Heart right ventricle (tissue), 16 donors: ENCODE measurements around the gene HNRNPM. TPM values are rescaled to one million over a fixed set of nuclear protein-coding genes. Genes with fewer than 3 reads are reported as not detected.

Experiments
- ATAC-seq, 8 donors: fragments of 200-7000 bp; cut with Tn5 transposase; one replicate each; pipeline ENCODE4 v1.9.1; 2020; ENCODE audit warnings: mild to moderate bottlenecking in 8 of 8, moderate library complexity in 8 of 8, moderate number of reproducible peaks in 1 of 8
- DNase-seq, 2 donors: peaks; one replicate each; pipeline ENCODE4 v3.0.0-alpha.2; 2020
- H3K27ac ChIP-seq, 10 donors: fragments of 200-600 bp; sonication (generic) in 2 of 10; one replicate each; pipeline versions ENCODE4 v1.5.0 to v1.8.0; 2020 to 2022; ENCODE audit warnings: mild to moderate bottlenecking in 3 of 10
- H3K27me3 ChIP-seq, 7 donors: fragments of 200-600 bp; one replicate each; pipeline ENCODE4 v1.8.0; 2021 to 2022; ENCODE audit warnings: mild to moderate bottlenecking in 2 of 7
- H3K36me3 ChIP-seq, 9 donors: fragments of 200-600 bp; sonication (generic) in 1 of 9; one replicate each; pipeline versions ENCODE4 v1.5.0 to v1.8.0; 2020 to 2022; ENCODE audit warnings: mild to moderate bottlenecking in 2 of 9
- H3K4me1 ChIP-seq, 9 donors: fragments of 200-600 bp; sonication (generic) in 1 of 9; one replicate each; pipeline versions ENCODE4 v1.5.0 to v1.8.0; 2020 to 2022; ENCODE audit warnings: mild to moderate bottlenecking in 4 of 9
- H3K4me3 ChIP-seq, 10 donors: fragments of 200-600 bp; sonication (generic) in 2 of 10; one replicate each; pipeline versions ENCODE4 v1.5.0 to v1.8.0; 2020 to 2022; ENCODE audit warnings: mild to moderate bottlenecking in 7 of 10, moderate library complexity in 2 of 10
- H3K9me3 ChIP-seq, 11 donors: fragments of 200-600 bp in 10 of 11; sonication (generic) in 2 of 11; one replicate each; pipeline versions ENCODE4 v1.5.0 to v1.8.0; 2013 to 2022; ENCODE audit warnings: mild to moderate bottlenecking in 2 of 11, control low read depth in 1 of 11, moderate library complexity in 1 of 11
- CTCF ChIP-seq, 9 donors: fragments of 200-600 bp; sonication (generic) in 2 of 9; IDR thresholded peaks; one replicate each; pipeline versions ENCODE4 v1.5.0 to v1.8.0; 2021 to 2022; ENCODE audit warnings: antibody characterized with exemption in 9 of 9, mild to moderate bottlenecking in 5 of 9, moderate library complexity in 1 of 9
- WGBS, 2 donors: extraction: QIAGEN DNeasy Blood & Tissue Kit; methylation state at CpG; one replicate each; pipeline ENCODE4 v1.1.7; 2013; ENCODE audit warnings: inconsistent platforms in 1 of 2; 5-methylcytosine and 5-hydroxymethylcytosine counted together
- intact Hi-C, 10 donors: fragments of 100-400 bp; cut with DNase I; formaldehyde crosslinking; loops; one replicate each; pipeline versions ENCODE4 v1.11.1 to v1.14.2; 2022
- polyA plus RNA-seq, 2 donors: library from polyadenylated mRNA; stranded (reverse); fragments of 200-250 nt; gene quantifications; one replicate each; pipeline ENCODE4 v1.2.3, GENCODE V29; 2013
- total RNA-seq, 10 donors: library from RNA; stranded (reverse); fragmentation: NEBNext Ultra II Directional in 3 of 10; extraction: Animal tissue kit (Norgen Biotek cat#: 25700) in 3 of 10; gene quantifications; one replicate each; pipeline versions ENCODE4 v1.2.1 to v1.2.4, GENCODE V29; 2021 to 2023
- donor health status: Arrhythmogenic right ventricular cardiomyopathy.
- donor health status: ischemic (EF 13 %, LVEDD 7.1; RV severe dilation, severe dysfunction).
- donor health status: healthy with polysubstance abuse.
- donor health status: DM: no; HTN: yes; CAD: no.
- donor health status: DM: no; HTN: no; CAD: no.
- donor health status: ischemic (EF 25% LVEDD 6.9; RV normal size, moderate dysfunction).
- donor health status: ischemic (EF 25% LVEDD 5.7; RV mildly dilated, moderate dysfunction).
- donor health status: healthy.
- donor health status: DM: yes; HTN: yes; CAD: no.
- donor health status: Ischemic cardiomyopathy.
- donor health status: ischemic (EF 35%, LVEDD 5.7; RV mildly dilated, moderate dysfunction).
- donor health status: nonischemic (EF 11% LVEDD 7.7; RV severe dilation, severe dysfunction).
- donor health status: DM: yes; HTN: yes; CAD: no.
- donor health status: PGD.
- donor health status: ischemic (EF 29% LVEDD 5.4; RV normal size, mild dysfunction).
- donor health status: nonischemic (EF 23%, LVEDD 6.1; RV moderate dilation, normal function).

Gene HNRNPM
- total and polyA plus RNA-seq, 12 donors: 48.5 to 127 (median 93.9) TPM

- no peak for TF ChIP-seq CTCF (IDR thresholded peaks at IDR 0.05)
- Histone ChIP-seq H3K27me3 (no peaks in the 10 kb centered on the region), H3K4me3 (no peak overlapping the region), H3K36me3 (peaks cover 0 to 93% (median 34%) of the 10 kb centered on the region in 9 donors), H3K4me1 (peaks cover 31 to 70% (median 62%) of the 10 kb centered on the region in 9 donors), H3K27ac (no peak overlapping the region), H3K9me3 (no peaks in the 10 kb centered on the region)
- ATAC-seq (no peak), DNase-seq (no peak)
- 72 to 77% methylated on average over 14 of the region's 14 CpGs for WGBS, 2 donors
- intact Hi-C loops: loop anchor here in 2 of 10 donors (5.0 to 10.0 kb wide), 2 partner anchors 47 to 860 kb away; partner anchors contain the start of genes MARCHF2 (in 1 of the 2) and ZNF559 (in 1 of the 2)
Observed at GRCh38 chr19:8461891-8462290, 17.1 kb downstream of the HNRNPM start.

- DNase-seq (no peak), ATAC-seq (no peak)
- H3K4me1 ChIP-seq: peaks cover 26 to 63% (median 55%) of the 10 kb centered on the region in 9 donors
- intact Hi-C loops: loop anchor here in 2 of 10 donors (5.0 to 10.0 kb wide), 2 partner anchors 48 to 860 kb away; partner anchors contain the start of genes MARCHF2 (in 1 of the 2) and ZNF559 (in 1 of the 2)
- no peak overlapping the region for H3K27ac ChIP-seq
- H3K27me3 ChIP-seq: no peaks in the 10 kb centered on the region
- H3K4me3 ChIP-seq: no peak overlapping the region
- TF ChIP-seq CTCF (IDR thresholded peaks at IDR 0.05): no peak
- WGBS, 2 donors: 75 to 79% methylated on average over 5 of the region's 5 CpGs
- H3K36me3 ChIP-seq: peaks cover 0 to 93% (median 41%) of the 10 kb centered on the region in 9 donors
- no peaks in the 10 kb centered on the region for H3K9me3 ChIP-seq
Observed at GRCh38 chr19:8462571-8462970, 17.8 kb downstream of the HNRNPM start.

DNA sequence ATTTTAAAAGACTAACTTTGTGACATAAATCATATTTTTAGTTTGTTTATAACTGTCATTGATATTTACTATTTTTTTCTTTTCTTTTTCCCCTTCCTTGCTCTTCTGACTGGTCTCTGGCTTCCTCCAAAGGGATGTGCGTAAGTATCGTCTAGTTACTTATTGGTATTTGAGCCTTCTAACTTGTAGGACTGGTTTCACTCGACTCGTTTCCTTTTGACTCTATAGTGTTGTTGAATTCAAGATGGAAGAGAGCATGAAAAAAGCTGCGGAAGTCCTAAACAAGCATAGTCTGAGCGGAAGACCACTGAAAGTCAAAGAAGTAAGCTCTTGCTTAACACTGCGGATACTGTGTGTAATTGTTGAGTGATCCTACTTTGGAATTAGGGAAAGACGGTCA, 18.6 kb downstream of the HNRNPM start:
- WGBS, 2 donors: 90 to 91% methylated on average over 8 of the region's 8 CpGs
- Histone ChIP-seq H3K36me3 (peaks cover 0 to 94% (median 49%) of the 10 kb centered on the region in 9 donors), H3K27ac (no peak overlapping the region), H3K4me1 (peaks cover 18 to 55% (median 49%) of the 10 kb centered on the region in 9 donors), H3K27me3 (no peaks in the 10 kb centered on the region), H3K4me3 (no peak overlapping the region), H3K9me3 (no peaks in the 10 kb centered on the region)
- DNase-seq (no peak), ATAC-seq (no peak)
- intact Hi-C loops: loop anchor here in 2 of 10 donors (5.0 to 10.0 kb wide), 2 partner anchors 49 to 859 kb away; partner anchors contain the start of genes MARCHF2 (in 1 of the 2) and ZNF559 (in 1 of the 2)
- no peak for TF ChIP-seq CTCF (IDR thresholded peaks at IDR 0.05)

DNA sequence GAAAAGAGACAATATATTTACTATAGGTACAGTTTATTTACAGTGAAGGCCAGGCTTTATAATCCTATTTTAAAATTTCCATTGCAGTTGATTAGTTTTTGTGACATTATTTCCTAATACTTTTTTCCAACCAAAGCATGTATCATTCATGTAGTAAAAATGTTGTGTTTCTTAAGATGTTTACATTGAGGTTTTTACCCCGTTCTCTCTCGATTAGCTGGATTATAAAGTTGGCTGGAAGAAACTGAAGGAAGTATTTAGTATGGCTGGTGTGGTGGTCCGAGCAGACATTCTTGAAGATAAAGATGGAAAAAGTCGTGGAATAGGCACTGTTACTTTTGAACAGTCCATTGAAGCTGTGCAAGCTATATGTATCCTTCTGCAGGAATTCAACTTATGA, 21.2 kb downstream of the HNRNPM start:
- ATAC-seq (no peak), DNase-seq (no peak)
- Histone ChIP-seq H3K4me1 (peaks cover 3 to 37% (median 25%) of the 10 kb centered on the region in 9 donors), H3K36me3 (peaks cover 0 to 99% (median 73%) of the 10 kb centered on the region in 9 donors), H3K4me3 (no peak overlapping the region), H3K9me3 (no peaks in the 10 kb centered on the region), H3K27ac (no peak overlapping the region), H3K27me3 (no peaks in the 10 kb centered on the region)
- TF ChIP-seq CTCF (IDR thresholded peaks at IDR 0.05): no peak
- intact Hi-C loops: loop anchor here in 1 of 10 donors (10.0 kb wide), 1 partner anchor 51 kb away; the partner anchor contains the start of gene MARCHF2
- 91 to 94% methylated on average over 4 of the region's 4 CpGs for WGBS, 2 donors
